Measurements from ENCODE around the gene LST1. TPM values are rescaled to one million over a fixed set of nuclear protein-coding genes. Genes with fewer than 3 reads are reported as not detected.
A peak's percentile ranks its signal among the peaks of the same experiment; 100 is the strongest.

Gene LST1
- total RNA-seq, 1 donor = 200 TPM

GRCh38 chr6:31557443-31558317 lies 28.4 kb upstream of the LST1 start:
- no peak overlapping the region for H3K4me3 ChIP-seq (ENCODE audit: low read length)

DNA sequence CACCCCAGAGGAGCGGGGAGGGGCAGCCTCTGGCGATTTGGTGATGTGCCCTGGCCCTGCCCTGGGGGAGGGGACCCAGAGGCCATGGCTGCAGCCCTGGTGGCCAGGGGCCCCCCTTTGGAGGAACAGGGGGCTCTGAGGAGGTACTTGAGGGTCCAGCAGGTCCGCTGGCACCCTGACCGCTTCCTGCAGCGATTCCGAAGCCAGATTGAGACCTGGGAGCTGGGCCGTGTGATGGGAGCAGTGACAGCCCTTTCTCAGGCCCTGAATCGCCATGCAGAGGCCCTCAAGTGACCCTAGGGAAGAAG lies 27.8 kb upstream of the LST1 start:
- Histone ChIP-seq H3K9me3 (ENCODE audit: low read depth, low read length) (no peaks in the 10 kb centered on the region), H3K4me3 (ENCODE audit: low read length) (no peak overlapping the region), H3K4me1 (ENCODE audit: insufficient read depth, low read length) (peaks cover 81% of the 10 kb centered on the region), H3K27me3 (ENCODE audit: insufficient read depth, low read length) (no peaks in the 10 kb centered on the region)

More at GRCh38 chr6:31557443-31558317, 28.4 kb upstream of the LST1 start:
- Histone ChIP-seq H3K27me3 (ENCODE audit: insufficient read depth, low read length) (no peaks in the 10 kb centered on the region), H3K9me3 (ENCODE audit: low read depth, low read length) (no peaks in the 10 kb centered on the region), H3K4me1 (ENCODE audit: insufficient read depth, low read length) (peaks cover 81% of the 10 kb centered on the region)

DNA sequence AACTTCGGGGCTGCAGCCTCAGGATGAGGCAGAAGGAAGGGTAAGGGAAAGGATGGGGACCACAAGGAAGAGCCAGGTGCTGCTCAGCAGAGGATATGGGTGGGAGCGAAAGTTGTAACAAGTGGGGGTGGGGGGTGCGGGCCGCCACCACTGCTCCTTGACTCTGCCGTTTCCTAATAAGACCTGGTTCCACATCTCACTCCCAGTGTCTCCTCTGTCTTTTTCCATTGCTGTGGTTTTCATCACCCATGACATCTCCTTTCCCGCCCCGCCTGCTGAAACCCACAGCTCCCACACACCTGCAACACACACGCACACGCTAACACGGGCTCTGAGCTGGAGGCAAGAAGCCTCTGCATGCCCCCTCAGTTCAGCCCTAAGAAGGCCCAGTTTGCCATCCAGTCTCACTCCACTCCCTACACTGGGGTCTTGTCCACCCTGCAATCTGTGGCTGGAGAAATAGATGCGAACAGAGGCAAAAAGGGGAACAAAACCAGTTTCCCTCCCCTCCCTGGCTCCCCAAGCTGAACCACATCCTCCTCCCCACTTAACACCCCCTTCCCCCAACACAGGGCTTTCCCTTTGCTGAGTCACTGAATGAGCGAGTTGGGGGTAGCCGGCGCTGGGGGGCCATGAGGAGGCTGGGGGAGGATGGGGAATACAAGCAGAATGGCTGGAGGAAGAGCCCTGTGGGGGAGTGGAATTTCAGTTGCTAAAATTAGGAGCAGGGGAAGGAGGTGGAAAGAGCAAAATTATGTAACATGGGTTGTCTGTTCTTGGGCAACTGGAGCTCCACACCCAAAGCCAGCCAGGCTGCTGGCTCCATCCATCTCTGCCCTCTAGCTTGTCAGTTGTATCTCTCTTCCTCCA lies 27.2 kb upstream of the LST1 start:
- Histone ChIP-seq H3K4me3 (ENCODE audit: low read length) (no peak overlapping the region), H3K9me3 (ENCODE audit: low read depth, low read length) (no peaks in the 10 kb centered on the region), H3K27me3 (ENCODE audit: insufficient read depth, low read length) (no peaks in the 10 kb centered on the region), H3K4me1 (ENCODE audit: insufficient read depth, low read length) (peaks cover 83% of the 10 kb centered on the region)

- H3K27me3 ChIP-seq (ENCODE audit: insufficient read depth, low read length) = no peaks in the 10 kb centered on the region
- H3K9me3 ChIP-seq (ENCODE audit: low read depth, low read length) = no peaks in the 10 kb centered on the region
- peaks cover 85% of the 10 kb centered on the region for H3K4me1 ChIP-seq (ENCODE audit: insufficient read depth, low read length)
- peak overlapping the region; percentile 3 for H3K4me3 ChIP-seq (ENCODE audit: low read length)
Measured at GRCh38 chr6:31559606-31559957, 26.5 kb upstream of the LST1 start.

- H3K4me3 ChIP-seq (ENCODE audit: low read length) = peak overlapping the region; percentile 3
- no peaks in the 10 kb centered on the region for H3K9me3 ChIP-seq (ENCODE audit: low read depth, low read length)
- peaks cover 85% of the 10 kb centered on the region for H3K4me1 ChIP-seq (ENCODE audit: insufficient read depth, low read length)
- H3K27me3 ChIP-seq (ENCODE audit: insufficient read depth, low read length) = no peaks in the 10 kb centered on the region
Measured at GRCh38 chr6:31559958-31560696, 25.9 kb upstream of the LST1 start.

DNA sequence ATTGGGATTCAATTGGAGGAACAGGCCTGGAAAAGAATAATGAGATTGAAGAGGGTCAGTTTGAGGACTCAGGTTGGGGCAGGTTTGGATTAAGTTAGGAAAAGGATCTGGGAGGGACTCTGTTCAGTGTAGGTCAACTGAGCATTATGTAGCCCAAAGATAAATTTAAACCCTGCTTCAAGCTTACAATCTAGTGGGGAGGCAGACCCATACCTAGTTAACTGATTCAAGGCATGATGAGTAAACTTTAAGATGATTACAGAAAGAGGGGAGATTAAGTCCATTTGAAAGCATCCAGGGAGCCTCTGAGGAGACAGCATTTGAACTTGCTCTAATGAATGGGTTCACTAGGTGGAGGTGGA lies 25.4 kb upstream of the LST1 start:
- no peaks in the 10 kb centered on the region for H3K9me3 ChIP-seq (ENCODE audit: low read depth, low read length)
- H3K4me3 ChIP-seq (ENCODE audit: low read length) = no peak overlapping the region
- H3K4me1 ChIP-seq (ENCODE audit: insufficient read depth, low read length) = peaks cover 85% of the 10 kb centered on the region
- no peaks in the 10 kb centered on the region for H3K27me3 ChIP-seq (ENCODE audit: insufficient read depth, low read length)

GRCh38 chr6:31567531-31568370 lies 18.3 kb upstream of the LST1 start:
- H3K9me3 ChIP-seq (ENCODE audit: low read depth, low read length) = no peaks in the 10 kb centered on the region
- H3K27me3 ChIP-seq (ENCODE audit: insufficient read depth, low read length) = no peaks in the 10 kb centered on the region
- H3K4me3 ChIP-seq (ENCODE audit: low read length) = no peak overlapping the region
- peaks cover 72% of the 10 kb centered on the region for H3K4me1 ChIP-seq (ENCODE audit: insufficient read depth, low read length)

- Histone ChIP-seq H3K4me3 (ENCODE audit: low read length) (no peak overlapping the region), H3K9me3 (ENCODE audit: low read depth, low read length) (no peaks in the 10 kb centered on the region), H3K27me3 (ENCODE audit: insufficient read depth, low read length) (no peaks in the 10 kb centered on the region), H3K4me1 (ENCODE audit: insufficient read depth, low read length) (peaks cover 72% of the 10 kb centered on the region)
Measured at GRCh38 chr6:31568537-31568961, 17.5 kb upstream of the LST1 start.

- Histone ChIP-seq H3K4me3 (ENCODE audit: low read length) (no peak overlapping the region), H3K27me3 (ENCODE audit: insufficient read depth, low read length) (no peaks in the 10 kb centered on the region), H3K4me1 (ENCODE audit: insufficient read depth, low read length) (peaks cover 81% of the 10 kb centered on the region), H3K9me3 (ENCODE audit: low read depth, low read length) (no peaks in the 10 kb centered on the region)
Measured at GRCh38 chr6:31569861-31570536, 16.1 kb upstream of the LST1 start.

DNA sequence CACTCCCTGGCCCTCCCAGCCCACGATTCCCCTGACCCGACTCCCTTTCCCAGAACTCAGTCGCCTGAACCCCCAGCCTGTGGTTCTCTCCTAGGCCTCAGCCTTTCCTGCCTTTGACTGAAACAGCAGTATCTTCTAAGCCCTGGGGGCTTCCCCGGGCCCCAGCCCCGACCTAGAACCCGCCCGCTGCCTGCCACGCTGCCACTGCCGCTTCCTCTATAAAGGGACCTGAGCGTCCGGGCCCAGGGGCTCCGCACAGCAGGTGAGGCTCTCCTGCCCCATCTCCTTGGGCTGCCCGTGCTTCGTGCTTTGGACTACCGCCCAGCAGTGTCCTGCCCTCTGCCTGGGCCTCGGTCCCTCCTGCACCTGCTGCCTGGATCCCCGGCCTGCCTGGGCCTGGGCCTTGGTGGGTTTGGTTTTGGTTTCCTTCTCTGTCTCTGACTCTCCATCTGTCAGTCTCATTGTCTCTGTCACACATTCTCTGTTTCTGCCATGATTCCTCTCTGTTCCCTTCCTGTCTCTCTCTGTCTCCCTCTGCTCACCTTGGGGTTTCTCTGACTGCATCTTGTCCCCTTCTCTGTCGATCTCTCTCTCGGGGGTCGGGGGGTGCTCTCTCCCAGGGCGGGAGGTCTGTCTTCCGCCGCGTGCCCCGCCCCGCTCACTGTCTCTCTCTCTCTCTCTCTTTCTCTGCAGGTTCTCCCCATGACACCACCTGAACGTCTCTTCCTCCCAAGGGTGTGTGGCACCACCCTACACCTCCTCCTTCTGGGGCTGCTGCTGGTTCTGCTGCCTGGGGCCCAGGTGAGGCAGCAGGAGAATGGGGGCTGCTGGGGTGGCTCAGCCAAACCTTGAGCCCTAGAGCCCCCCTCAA lies 13.8 kb upstream of the LST1 start, which contains the start of gene LTA:
Gene LTA, plus strand, starts transcription at position 249 of the 871 bp plus-strand sequence. Its CDS starts 454 bp downstream, at position 703.
- Histone ChIP-seq H3K4me3 (ENCODE audit: low read length) (peak within 1 kb of the TSS; percentile 37), H3K27me3 (ENCODE audit: insufficient read depth, low read length) (no peaks in the 10 kb centered on the region), H3K9me3 (ENCODE audit: low read depth, low read length) (no peaks in the 10 kb centered on the region), H3K4me1 (ENCODE audit: insufficient read depth, low read length) (peaks cover 96% of the 10 kb centered on the region)

DNA sequence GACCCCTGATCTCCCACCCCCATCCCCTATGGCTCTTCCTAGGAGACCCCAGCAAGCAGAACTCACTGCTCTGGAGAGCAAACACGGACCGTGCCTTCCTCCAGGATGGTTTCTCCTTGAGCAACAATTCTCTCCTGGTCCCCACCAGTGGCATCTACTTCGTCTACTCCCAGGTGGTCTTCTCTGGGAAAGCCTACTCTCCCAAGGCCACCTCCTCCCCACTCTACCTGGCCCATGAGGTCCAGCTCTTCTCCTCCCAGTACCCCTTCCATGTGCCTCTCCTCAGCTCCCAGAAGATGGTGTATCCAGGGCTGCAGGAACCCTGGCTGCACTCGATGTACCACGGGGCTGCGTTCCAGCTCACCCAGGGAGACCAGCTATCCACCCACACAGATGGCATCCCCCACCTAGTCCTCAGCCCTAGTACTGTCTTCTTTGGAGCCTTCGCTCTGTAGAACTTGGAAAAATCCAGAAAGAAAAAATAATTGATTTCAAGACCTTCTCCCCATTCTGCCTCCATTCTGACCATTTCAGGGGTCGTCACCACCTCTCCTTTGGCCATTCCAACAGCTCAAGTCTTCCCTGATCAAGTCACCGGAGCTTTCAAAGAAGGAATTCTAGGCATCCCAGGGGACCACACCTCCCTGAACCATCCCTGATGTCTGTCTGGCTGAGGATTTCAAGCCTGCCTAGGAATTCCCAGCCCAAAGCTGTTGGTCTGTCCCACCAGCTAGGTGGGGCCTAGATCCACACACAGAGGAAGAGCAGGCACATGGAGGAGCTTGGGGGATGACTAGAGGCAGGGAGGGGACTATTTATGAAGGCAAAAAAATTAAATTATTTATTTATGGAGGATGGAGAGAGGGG lies 12.6 kb upstream of the LST1 start:
- no peaks in the 10 kb centered on the region for H3K9me3 ChIP-seq (ENCODE audit: low read depth, low read length)
- H3K4me3 ChIP-seq (ENCODE audit: low read length) = no peak overlapping the region
- H3K27me3 ChIP-seq (ENCODE audit: insufficient read depth, low read length) = no peaks in the 10 kb centered on the region
- H3K4me1 ChIP-seq (ENCODE audit: insufficient read depth, low read length) = peaks cover 96% of the 10 kb centered on the region
